H1 (cell line): ENCODE results near the gene PRKN. TPM values are rescaled to one million over a fixed set of nuclear protein-coding genes. Genes with fewer than 3 reads are reported as not detected.

Experiments
- CTCF ChIA-PET: fragments of 300-600 bp; sonication (Branson Sonifier 250); formaldehyde crosslinking; loops from one replicate; lab custom pipeline; 2021; ENCODE audit not compliant: partially characterized antibody; lab: Charles Lee
- POLR2A ChIA-PET: fragments of 300-600 bp; sonication (Branson Sonifier 250); formaldehyde crosslinking; loops from one replicate; lab custom pipeline; 2021; ENCODE audit warnings: inconsistent platforms; ENCODE audit not compliant: partially characterized antibody; lab: Charles Lee
- DNase-seq, 2 experiments: peaks; one replicate each; pipeline versions ENCODE4 v3.0.0 to v3.0.0-alpha.2; 2010 to 2022; ENCODE audit warnings: low spot score in 2 of 2, low read depth in 1 of 2, mixed read lengths in 1 of 2
- FAIRE-seq: peaks from 2 replicates; lab custom pipeline; 2011; peaks lifted over from hg19 to GRCh38; lab: Jason Lieb, UNC
- H2AFZ ChIP-seq: 2 replicates; pipeline ENCODE4 v1.8.1; 2012; ENCODE audit warnings: low read length, inconsistent platforms
- H2AK5ac ChIP-seq: 2 replicates; pipeline ENCODE4 v1.6.1; 2013; ENCODE audit warnings: low read depth, low read length
- H2BK120ac ChIP-seq: replicated peaks from 2 replicates; pipeline ENCODE3; 2013; ENCODE audit warnings: low read depth, low read length, inconsistent platforms
- H2BK12ac ChIP-seq: 2 replicates; pipeline ENCODE4 v1.6.1; 2013; ENCODE audit warnings: low read depth, low read length
- H2BK15ac ChIP-seq: 2 replicates; pipeline ENCODE4 v1.6.1; 2013; ENCODE audit warnings: low read length
- H2BK20ac ChIP-seq: 2 replicates; pipeline ENCODE4 v1.6.1; 2013; ENCODE audit warnings: low read length
- H2BK5ac ChIP-seq: 2 replicates; pipeline ENCODE4 v1.6.1; 2013; ENCODE audit warnings: low read depth, low read length
- H3K14ac ChIP-seq: 2 replicates; pipeline ENCODE4 v1.6.1; 2013; ENCODE audit warnings: inconsistent platforms; ENCODE audit not compliant: insufficient read length
- H3K18ac ChIP-seq: 2 replicates; pipeline ENCODE4 v1.6.1; 2013; ENCODE audit warnings: low read length; ENCODE audit errors: extremely low read depth
- H3K23ac ChIP-seq: 2 replicates; pipeline ENCODE4 v1.6.1; 2013; ENCODE audit warnings: inconsistent platforms; ENCODE audit not compliant: insufficient read length
- H3K23me2 ChIP-seq: 2 replicates; pipeline ENCODE4 v1.6.1; 2013; ENCODE audit warnings: low read depth, low read length
- H3K27ac ChIP-seq: 2 replicates; pipeline ENCODE4 v1.6.1; 2011; ENCODE audit warnings: low read depth, low read length, inconsistent platforms
- H3K27me3 ChIP-seq, 4 experiments: replicated peaks in 1 of 4; 1 replicate in 1 of 4; 2 replicates in 3 of 4; pipeline versions ENCODE4 v1.6.1 to v1.8.1; 2011 to 2013; ENCODE audit warnings: low read length in 3 of 4, mild to moderate bottlenecking in 3 of 4, inconsistent platforms in 2 of 4, mixed read lengths in 2 of 4, moderate library complexity in 1 of 4; ENCODE audit not compliant: control insufficient read depth in 3 of 4, insufficient read depth in 3 of 4; ENCODE audit errors: extremely low read depth in 1 of 4
- H3K36me3 ChIP-seq, 4 experiments: 2 replicates each; pipeline versions ENCODE4 v1.6.1 to v1.8.1; 2011 to 2013; ENCODE audit warnings: mild to moderate bottlenecking in 4 of 4, low read length in 3 of 4, moderate library complexity in 2 of 4, control low read depth in 1 of 4, inconsistent platforms in 1 of 4; ENCODE audit not compliant: insufficient read depth in 4 of 4, control insufficient read depth in 2 of 4
- H3K4ac ChIP-seq: replicated peaks from 2 replicates; pipeline ENCODE3; 2013; ENCODE audit warnings: low read length, low read depth, mixed read lengths, inconsistent platforms; ENCODE audit not compliant: insufficient read length
- H3K4me1 ChIP-seq, 4 experiments: replicated peaks in 1 of 4; 1 replicate in 1 of 4; 2 replicates in 3 of 4; pipeline versions ENCODE4 v1.6.1 to v1.8.1; 2011 to 2013; ENCODE audit warnings: low read length in 3 of 4, inconsistent platforms in 2 of 4, mixed read lengths in 1 of 4; ENCODE audit not compliant: insufficient read depth in 4 of 4, control insufficient read depth in 3 of 4
- H3K4me2 ChIP-seq, 2 experiments: 2 replicates each; pipeline versions ENCODE4 v1.6.1 to v1.8.1; 2011 to 2013; ENCODE audit warnings: low read depth in 2 of 2, low read length in 2 of 2, control low read depth in 1 of 2, inconsistent platforms in 1 of 2, mild to moderate bottlenecking in 1 of 2; ENCODE audit not compliant: insufficient read depth in 1 of 2
- H3K4me3 ChIP-seq, 4 experiments: fragments of 200-600, 300-600 bp in 1 of 4; sonication (generic), shearing (Covaris generic), sonication (Bioruptor Twin) in 1 of 4; 2 replicates each; pipeline versions ENCODE4 v1.5.1 to v1.8.1; 2011 to 2016; ENCODE audit warnings: low read length in 4 of 4, low read depth in 3 of 4, control low read depth in 2 of 4, inconsistent platforms in 2 of 4, mild to moderate bottlenecking in 2 of 4, mixed read lengths in 1 of 4, moderate library complexity in 1 of 4; ENCODE audit not compliant: insufficient read depth in 2 of 4; ENCODE audit errors: extremely low read depth in 1 of 4
- H3K56ac ChIP-seq: replicated peaks from 2 replicates; pipeline ENCODE3; 2013; ENCODE audit warnings: low read depth, mild to moderate bottlenecking, mixed read lengths, low read length, inconsistent platforms; ENCODE audit not compliant: insufficient read length
- H3K79me1 ChIP-seq: 2 replicates; pipeline ENCODE4 v1.6.1; 2013; ENCODE audit warnings: low read depth, low read length, control low read depth
- H3K79me2 ChIP-seq, 2 experiments: 2 replicates each; pipeline versions ENCODE4 v1.6.1 to v1.8.1; 2012 to 2013; ENCODE audit warnings: low read length in 2 of 2, mild to moderate bottlenecking in 2 of 2, inconsistent platforms in 1 of 2; ENCODE audit not compliant: insufficient read depth in 2 of 2, control insufficient read depth in 1 of 2
- H3K9ac ChIP-seq, 4 experiments: replicated peaks in 1 of 4; 1 replicate in 1 of 4; 2 replicates in 3 of 4; pipeline versions ENCODE4 v1.6.1 to v1.8.1; 2011 to 2013; ENCODE audit warnings: low read depth in 3 of 4, low read length in 3 of 4, control low read depth in 2 of 4, mild to moderate bottlenecking in 2 of 4, moderate library complexity in 2 of 4, inconsistent platforms in 1 of 4; ENCODE audit errors: extremely low read depth in 1 of 4
- H3K9me3 ChIP-seq, 2 experiments: 2 replicates each; pipeline versions ENCODE4 v1.6.1 to v1.8.1; 2012 to 2013; ENCODE audit warnings: mild to moderate bottlenecking in 2 of 2, moderate library complexity in 2 of 2, control low read depth in 1 of 2, inconsistent platforms in 1 of 2, low read depth in 1 of 2, low read length in 1 of 2, mixed read lengths in 1 of 2; ENCODE audit not compliant: insufficient read depth in 2 of 2
- H4K20me1 ChIP-seq, 2 experiments: replicated peaks in 1 of 2; 2 replicates each; pipeline versions ENCODE3 to v1.8.1; 2011 to 2013; ENCODE audit warnings: inconsistent platforms in 2 of 2, low read length in 2 of 2, mild to moderate bottlenecking in 1 of 2; ENCODE audit not compliant: insufficient read depth in 2 of 2, control insufficient read depth in 1 of 2
- H4K5ac ChIP-seq: 2 replicates; pipeline ENCODE4 v1.6.1; 2013; ENCODE audit warnings: low read length, low read depth, mixed read lengths, inconsistent platforms; ENCODE audit not compliant: insufficient read length
- H4K8ac ChIP-seq: 2 replicates; pipeline ENCODE4 v1.8.0; 2013; ENCODE audit warnings: mild to moderate bottlenecking, moderate library complexity, low read length, inconsistent platforms; ENCODE audit not compliant: insufficient read depth; ENCODE audit errors: extremely low read depth
- H4K91ac ChIP-seq: replicated peaks from 2 replicates; pipeline ENCODE3; 2013; ENCODE audit warnings: low read length, mixed read lengths, inconsistent platforms; ENCODE audit not compliant: insufficient read length
- CBX8 ChIP-seq: fragments of 300-800, 300-1000 bp; sonication (generic); IDR thresholded peaks from 2 replicates; pipeline ENCODE4 v1.7.1; 2016; ENCODE audit warnings: low read depth, low read length, borderline replicate concordance
- EGR1 ChIP-seq: IDR thresholded peaks from 2 replicates; pipeline ENCODE4 v1.6.1; 2011; ENCODE audit warnings: low read depth, low read length, borderline replicate concordance
- EP300 ChIP-seq, 2 experiments: IDR thresholded peaks; 1 replicate in 1 of 2; 2 replicates in 1 of 2; pipeline ENCODE4 v1.6.1; 2011 to 2012; ENCODE audit warnings: low read depth in 2 of 2, low read length in 2 of 2, mild to moderate bottlenecking in 2 of 2, borderline replicate concordance in 1 of 2, inconsistent platforms in 1 of 2, moderate library complexity in 1 of 2
- KDM4A ChIP-seq: IDR thresholded peaks from one replicate; pipeline ENCODE4 v1.7.1; 2012; ENCODE audit warnings: low read depth, mild to moderate bottlenecking, moderate library complexity, low read length, inconsistent platforms; ENCODE audit not compliant: severe bottlenecking
- RFX5 ChIP-seq: IDR thresholded peaks from 2 replicates; pipeline ENCODE4 v1.6.1; 2011; ENCODE audit warnings: low read depth, low read length, improper control_type of control experiment, borderline replicate concordance
- RNF2 ChIP-seq: fragments of 200-900, 300-1000 bp; sonication (generic); IDR thresholded peaks from 2 replicates; pipeline ENCODE4 v1.7.1; 2016; ENCODE audit warnings: borderline replicate concordance, low read depth, mild to moderate bottlenecking, antibody characterized with exemption, low read length; ENCODE audit not compliant: poor library complexity, severe bottlenecking; ENCODE audit errors: missing control alignments
- WGBS, 2 experiments: shearing (Covaris generic) in 1 of 2; methylation state at CpG; one replicate each; pipeline versions ENCODE4 v1.1.6 to v1.1.7; 2013 to 2015; ENCODE audit warnings: low lambda C conversion rate in 2 of 2, mixed read lengths in 2 of 2, inconsistent platforms in 1 of 2, low coverage in 1 of 2, missing lambda C conversion rate in 1 of 2; ENCODE audit not compliant: insufficient replicate concordance in 2 of 2, insufficient coverage in 1 of 2, insufficient read length in 1 of 2; ENCODE audit errors: extremely low coverage in 1 of 2, missing lambda C conversion rate in 1 of 2; 5-methylcytosine and 5-hydroxymethylcytosine counted together
- polyA plus RNA-seq, 7 experiments: library from polyadenylated mRNA; depleted of rRNA in 3 of 7; stranded (reverse) in 5 of 7; unstranded in 2 of 7; fragments of >200 nt in 5 of 7; fragments of 200-250 nt in 2 of 7; gene quantifications; 1 replicate in 5 of 7; 2 replicates in 1 of 7; 4 replicates in 1 of 7; pipeline versions ENCODE4 v1.2.1 to v1.2.3, GENCODE V29; 2011 to 2013; ENCODE audit warnings: missing spikeins in 2 of 7, mixed read lengths in 2 of 7
- total RNA-seq: library from RNA; stranded (reverse); fragmentation: NEBNext Ultra II Directional; extraction: Animal tissue kit (Norgen Biotek cat#: 25700); gene quantifications from 2 replicates; pipeline ENCODE4 v1.2.1, GENCODE V29; 2021
- TF ChIP-seq, protein P1 (sequence below), 3 experiments: IDR thresholded peaks; 1 replicate in 2 of 3; 2 replicates in 1 of 3; pipeline versions ENCODE4 v1.5.1 to v1.6.1; 2011; ENCODE audit warnings: low read length in 3 of 3, mild to moderate bottlenecking in 3 of 3, inconsistent platforms in 2 of 3, low read depth in 1 of 3, moderate library complexity in 1 of 3; ENCODE audit not compliant: insufficient read depth in 1 of 3; ENCODE audit errors: control extremely low read depth in 1 of 3

The PRKN gene
- total and polyA plus RNA-seq, 2 of the 8 experiments (the other 6 are each of a cell fraction or from before 2014, with no cell fraction given) = 0.13 to 0.29 TPM

DNA sequence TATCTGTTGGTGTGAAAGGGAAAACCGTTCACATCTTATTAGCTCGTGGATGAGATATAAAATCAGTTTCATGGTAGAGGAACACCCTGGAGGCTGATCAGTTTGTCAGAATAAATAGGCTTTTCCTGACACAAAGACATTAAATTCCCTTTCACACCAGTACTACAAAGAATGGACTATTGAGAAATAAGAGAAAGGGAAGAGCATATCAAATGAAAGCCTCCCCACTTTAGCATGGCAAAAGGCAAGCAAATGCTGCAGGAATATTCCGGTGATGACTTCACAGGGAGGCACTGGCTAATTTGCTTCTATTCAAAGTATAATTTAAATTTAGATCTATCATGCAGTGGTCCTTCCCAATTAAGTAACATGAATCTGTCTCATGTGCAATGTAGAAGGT is 1337.8 kb downstream of the PRKN start:
- no peak overlapping the region for H3K4ac ChIP-seq
- no peaks in the 10 kb centered on the region for H3K23me2 ChIP-seq
- H3K79me1 ChIP-seq = no peaks in the 10 kb centered on the region
- no peaks in the 10 kb centered on the region for H3K36me3 ChIP-seq
- no peak overlapping the region for H3K27ac ChIP-seq
- H3K14ac ChIP-seq = no peak overlapping the region
- H2AFZ ChIP-seq = no peak overlapping the region
- POLR2A ChIA-PET = no interaction called here
- H4K20me1 ChIP-seq = no peaks in the 10 kb centered on the region
- H2BK5ac ChIP-seq = no peak overlapping the region
- H2BK120ac ChIP-seq = no peak overlapping the region
- no peak overlapping the region for H2AK5ac ChIP-seq
- DNase-seq = no peak
- no peak overlapping the region for H3K9ac ChIP-seq
- H4K5ac ChIP-seq = no peak overlapping the region
- no peak overlapping the region for H2BK12ac ChIP-seq
- no peak overlapping the region for H3K18ac ChIP-seq
- H3K4me3 ChIP-seq = no peak overlapping the region
- H4K8ac ChIP-seq = no peak overlapping the region
- no peak overlapping the region for H3K23ac ChIP-seq
- H3K4me1 ChIP-seq = no peaks in the 10 kb centered on the region; a peak in 2 of 7 replicates
- H2BK15ac ChIP-seq = no peak overlapping the region
- CTCF ChIA-PET = no interaction called here
- H3K4me2 ChIP-seq = no peak overlapping the region
- H3K27me3 ChIP-seq = no peaks in the 10 kb centered on the region
- no peak for FAIRE-seq
- H3K56ac ChIP-seq = no peak overlapping the region
- no peak overlapping the region for H2BK20ac ChIP-seq
- no peaks in the 10 kb centered on the region for H3K79me2 ChIP-seq
- H3K9me3 ChIP-seq = no peaks in the 10 kb centered on the region
- whole genome bisulfite sequencing, 2 experiments = 82% methylated on average over 3 of the region's 3 CpGs; no CpG with 5 or more reads in 1 of the 2 experiments
- no peak overlapping the region for H4K91ac ChIP-seq
- TF ChIP-seq RFX5 (no peak), EGR1 (no peak), EP300 (IDR thresholded peaks at IDR 0.05; ENCODE audit: borderline replicate concordance in 1 of 2, low read depth in 2 of 2, low read length in 2 of 2) (no peak), KDM4A (no peak), CBX8 (no peak), RNF2 (no peak)
- TF ChIP-seq, protein P1, sequence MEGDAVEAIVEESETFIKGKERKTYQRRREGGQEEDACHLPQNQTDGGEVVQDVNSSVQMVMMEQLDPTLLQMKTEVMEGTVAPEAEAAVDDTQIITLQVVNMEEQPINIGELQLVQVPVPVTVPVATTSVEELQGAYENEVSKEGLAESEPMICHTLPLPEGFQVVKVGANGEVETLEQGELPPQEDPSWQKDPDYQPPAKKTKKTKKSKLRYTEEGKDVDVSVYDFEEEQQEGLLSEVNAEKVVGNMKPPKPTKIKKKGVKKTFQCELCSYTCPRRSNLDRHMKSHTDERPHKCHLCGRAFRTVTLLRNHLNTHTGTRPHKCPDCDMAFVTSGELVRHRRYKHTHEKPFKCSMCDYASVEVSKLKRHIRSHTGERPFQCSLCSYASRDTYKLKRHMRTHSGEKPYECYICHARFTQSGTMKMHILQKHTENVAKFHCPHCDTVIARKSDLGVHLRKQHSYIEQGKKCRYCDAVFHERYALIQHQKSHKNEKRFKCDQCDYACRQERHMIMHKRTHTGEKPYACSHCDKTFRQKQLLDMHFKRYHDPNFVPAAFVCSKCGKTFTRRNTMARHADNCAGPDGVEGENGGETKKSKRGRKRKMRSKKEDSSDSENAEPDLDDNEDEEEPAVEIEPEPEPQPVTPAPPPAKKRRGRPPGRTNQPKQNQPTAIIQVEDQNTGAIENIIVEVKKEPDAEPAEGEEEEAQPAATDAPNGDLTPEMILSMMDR (IDR thresholded peaks at IDR 0.05; ENCODE audit: control extremely low read depth in 1 of 3, insufficient read depth in 1 of 3, low read depth in 1 of 3, low read length in 3 of 3) = no peak
